Left lobe of liver (tissue), 2 donors: Measurements from ENCODE around the gene H2BK1. TPM values are rescaled to one million over a fixed set of nuclear protein-coding genes. Genes with fewer than 3 reads are reported as not detected.

Source experiments
- ATAC-seq: fragments of 200-7000 bp; cut with Tn5 transposase; one replicate; pipeline ENCODE4 v1.9.1; 2020; ENCODE audit warnings: mild to moderate bottlenecking, moderate library complexity
- DNase-seq: peaks from one replicate; pipeline ENCODE4 v3.0.0-alpha.2; 2020; ENCODE audit warnings: low spot score
- total RNA-seq: library from RNA; stranded (reverse); gene quantifications from one replicate; pipeline ENCODE4 v1.2.1, GENCODE V29; 2021
- donor health status: DM: no; HTN: no; CAD: no; lungs with moderate emphysema.
- donor health status: DM: no; HTN: yes; CAD: no.

H2BK1 gene
- total RNA-seq, 1 donor from 2014 or later = not detected

DNA sequence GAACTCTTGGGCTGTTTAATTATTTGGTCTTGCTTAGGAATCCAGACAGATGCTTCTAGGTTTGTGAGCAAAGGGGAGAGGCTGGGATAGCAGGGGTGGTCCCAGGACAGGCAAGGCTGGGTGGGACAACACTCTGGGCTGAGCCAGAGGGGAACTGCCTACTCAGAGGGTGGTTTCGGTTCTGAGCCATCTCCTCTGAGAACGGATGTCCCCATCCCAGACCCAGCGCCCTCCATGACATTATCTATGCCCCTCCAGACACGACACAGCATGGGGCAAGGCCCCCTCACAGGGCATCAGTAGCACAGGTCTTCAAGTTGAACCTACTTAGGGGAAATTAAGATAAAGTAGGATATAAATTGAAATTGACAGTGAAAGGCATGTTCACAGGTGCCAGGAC, 30.3 kb downstream of the H2BK1 start:
- DNase-seq = no peak
- no peak for ATAC-seq

DNA sequence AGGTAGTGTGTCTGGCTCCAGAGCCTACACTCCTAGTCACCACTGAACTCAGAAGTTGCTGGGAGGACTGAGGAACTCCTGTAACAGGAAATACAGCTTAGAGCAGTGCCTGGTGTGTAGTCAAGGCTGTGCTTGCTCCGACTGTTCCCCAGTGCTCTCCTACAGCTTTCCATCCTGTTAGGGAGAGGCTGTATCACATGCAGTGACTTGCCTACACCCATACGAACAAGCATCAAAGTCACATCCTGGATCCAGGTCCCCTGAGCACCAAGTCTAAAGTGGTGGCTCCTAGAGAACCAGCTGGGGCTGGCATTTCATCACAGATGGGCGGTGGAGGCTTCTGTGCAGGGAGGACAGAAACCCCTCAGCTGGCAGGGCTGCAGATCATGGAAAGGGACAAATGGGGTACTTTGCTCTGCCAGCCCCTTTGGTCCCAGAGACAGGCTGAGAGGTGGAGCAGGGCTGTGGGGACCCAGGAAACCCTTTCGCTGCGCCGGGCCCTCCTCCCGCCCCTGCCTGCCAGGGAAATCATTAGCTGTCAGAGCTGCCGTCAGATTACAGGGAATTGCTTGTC, 30.9 kb downstream of the H2BK1 start:
- ATAC-seq (no peak), DNase-seq (no peak)

DNA sequence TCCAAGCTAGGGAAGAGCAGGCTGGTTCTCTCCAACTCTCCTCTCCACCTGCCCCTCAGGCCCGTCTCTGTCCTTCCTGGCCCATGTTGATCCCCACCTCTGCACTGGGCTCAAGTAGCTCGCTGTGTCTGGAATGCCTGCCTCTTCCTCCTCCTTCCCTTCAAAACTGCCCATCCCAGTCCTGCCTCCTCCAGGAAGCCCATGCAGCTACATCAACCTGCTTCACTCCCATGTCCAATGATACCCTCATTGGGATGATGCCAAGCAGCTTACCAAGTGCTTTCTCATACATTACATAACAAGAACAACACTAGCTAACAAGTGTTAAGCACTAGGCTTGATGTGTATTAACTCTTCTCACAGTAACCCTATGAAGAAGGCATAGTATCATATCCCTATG, 31.5 kb downstream of the H2BK1 start:
- DNase-seq (no peak), ATAC-seq (no peak)

DNA sequence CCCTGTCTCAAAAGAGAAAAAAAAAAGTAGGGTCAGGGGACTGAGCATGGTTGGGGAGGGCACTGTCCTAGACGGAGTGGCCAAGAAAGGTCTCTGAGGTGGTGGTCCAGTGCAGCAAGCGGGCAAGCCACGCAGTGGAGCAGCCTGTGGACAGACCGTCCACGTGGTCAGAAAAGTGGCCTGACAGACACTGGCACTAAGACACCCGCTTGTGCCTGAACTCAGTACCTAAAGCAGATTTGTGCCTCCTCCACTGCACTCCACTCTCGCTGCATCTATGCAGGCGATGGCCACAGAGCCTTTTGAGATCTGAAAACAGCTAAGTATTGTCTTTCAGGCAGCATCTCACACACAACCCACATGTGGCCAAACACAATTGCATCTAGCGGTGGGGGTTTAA, 32.1 kb downstream of the H2BK1 start:
- ATAC-seq (no peak), DNase-seq (no peak)

DNA sequence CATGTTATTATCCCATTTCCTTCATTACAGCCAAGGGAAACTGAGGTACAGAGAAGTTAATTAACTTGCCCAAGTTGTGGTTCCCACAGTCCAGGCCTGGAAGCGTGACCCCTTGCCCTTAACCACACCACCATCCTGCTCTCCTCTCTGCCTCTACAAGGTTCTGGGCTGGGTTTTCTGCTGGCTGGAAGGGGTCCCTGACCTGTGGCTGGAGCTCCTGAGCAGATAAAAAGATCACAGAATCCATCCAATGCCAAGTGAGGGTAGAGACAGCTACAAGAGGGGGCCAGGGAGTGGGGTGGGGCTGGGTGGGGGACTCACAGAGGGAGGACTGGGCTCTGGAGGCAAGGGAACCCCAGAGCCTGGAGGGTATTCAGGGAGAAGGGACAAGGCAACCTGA, 33.0 kb downstream of the H2BK1 start:
- ATAC-seq = no peak
- no peak for DNase-seq

DNA sequence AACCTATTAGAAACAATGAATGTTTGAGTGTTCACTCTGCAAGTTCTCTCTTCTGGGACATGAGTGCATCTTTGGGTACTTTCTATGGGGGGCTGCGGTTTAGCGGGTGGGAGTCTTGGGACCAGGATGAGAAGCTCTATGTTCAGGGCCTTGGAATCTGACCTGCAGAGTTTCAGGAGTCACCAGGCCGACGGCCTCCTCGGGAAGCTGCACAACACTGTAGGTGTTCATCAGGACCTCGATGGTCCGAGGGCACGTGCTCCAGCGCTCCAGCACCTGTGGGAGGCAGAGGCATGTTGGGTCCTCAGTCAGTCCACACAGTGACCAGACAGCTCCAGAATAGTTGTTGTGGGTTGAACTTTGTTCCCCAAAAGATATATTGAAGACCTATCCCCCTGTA, 33.9 kb downstream of the H2BK1 start:
- ATAC-seq (no peak), DNase-seq (no peak)

DNA sequence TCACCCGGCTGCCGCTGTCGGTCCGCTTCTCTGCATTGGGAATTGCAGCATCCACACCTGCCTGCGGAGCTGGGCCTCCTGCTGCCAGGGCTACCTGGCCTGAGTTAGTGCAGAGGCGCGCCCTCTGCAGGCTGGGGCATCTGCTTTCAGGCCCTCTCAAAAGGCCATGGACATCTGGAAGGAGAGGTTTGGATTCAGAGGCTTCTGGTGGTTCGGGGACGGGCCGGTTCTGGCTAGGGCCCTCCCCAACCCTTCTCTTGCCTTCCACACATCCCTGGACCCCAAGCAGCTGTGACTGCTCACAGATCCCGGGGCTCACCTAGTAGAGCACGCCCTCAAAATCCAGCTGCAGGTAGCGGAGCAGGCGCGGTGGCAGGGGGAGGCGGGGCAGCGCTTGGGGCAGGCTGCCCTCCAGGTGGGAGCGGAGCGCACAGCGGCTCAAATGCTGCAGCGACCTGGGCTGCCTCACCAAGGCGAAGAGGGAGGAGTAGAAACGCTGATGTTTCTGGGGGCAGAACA, 34.4 kb downstream of the H2BK1 start:
- no peak for ATAC-seq
- DNase-seq = no peak

DNA sequence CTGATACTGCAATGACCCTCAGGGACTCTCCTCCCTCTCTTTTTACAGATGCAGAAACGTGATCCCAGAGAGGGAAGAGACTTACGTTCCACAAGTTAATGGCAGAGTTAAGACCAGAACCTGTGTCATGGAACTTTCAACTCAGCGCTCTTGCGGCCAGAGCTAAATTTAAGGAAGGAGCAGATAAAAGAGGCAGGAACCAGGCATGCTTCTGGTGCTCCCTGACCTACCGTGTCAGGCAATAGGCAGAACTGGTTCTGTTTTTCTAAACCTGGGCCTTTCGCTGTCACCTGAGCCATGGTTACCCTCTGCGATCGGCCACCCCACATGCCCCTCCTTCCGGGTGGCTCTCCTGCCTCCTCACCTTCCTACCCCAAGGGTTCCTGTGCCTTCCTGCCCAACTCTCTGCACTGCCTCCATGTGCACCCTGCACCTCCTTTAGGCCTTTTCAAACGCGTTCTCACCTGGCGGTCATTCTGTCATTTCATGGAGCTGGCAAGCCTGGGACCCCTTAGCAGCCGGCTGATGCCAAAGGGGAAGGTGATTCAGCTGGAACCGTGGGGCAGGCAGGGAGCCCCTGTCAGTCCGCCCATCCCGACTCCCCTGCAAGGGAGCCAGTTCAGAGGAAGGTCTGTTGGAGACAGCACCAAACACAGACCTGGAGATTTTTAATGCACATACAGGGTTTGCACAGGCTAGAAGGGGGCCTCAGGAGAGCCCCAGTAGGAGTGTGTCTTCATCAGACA, 35.1 kb downstream of the H2BK1 start:
- no peak for DNase-seq
- no peak for ATAC-seq

DNA sequence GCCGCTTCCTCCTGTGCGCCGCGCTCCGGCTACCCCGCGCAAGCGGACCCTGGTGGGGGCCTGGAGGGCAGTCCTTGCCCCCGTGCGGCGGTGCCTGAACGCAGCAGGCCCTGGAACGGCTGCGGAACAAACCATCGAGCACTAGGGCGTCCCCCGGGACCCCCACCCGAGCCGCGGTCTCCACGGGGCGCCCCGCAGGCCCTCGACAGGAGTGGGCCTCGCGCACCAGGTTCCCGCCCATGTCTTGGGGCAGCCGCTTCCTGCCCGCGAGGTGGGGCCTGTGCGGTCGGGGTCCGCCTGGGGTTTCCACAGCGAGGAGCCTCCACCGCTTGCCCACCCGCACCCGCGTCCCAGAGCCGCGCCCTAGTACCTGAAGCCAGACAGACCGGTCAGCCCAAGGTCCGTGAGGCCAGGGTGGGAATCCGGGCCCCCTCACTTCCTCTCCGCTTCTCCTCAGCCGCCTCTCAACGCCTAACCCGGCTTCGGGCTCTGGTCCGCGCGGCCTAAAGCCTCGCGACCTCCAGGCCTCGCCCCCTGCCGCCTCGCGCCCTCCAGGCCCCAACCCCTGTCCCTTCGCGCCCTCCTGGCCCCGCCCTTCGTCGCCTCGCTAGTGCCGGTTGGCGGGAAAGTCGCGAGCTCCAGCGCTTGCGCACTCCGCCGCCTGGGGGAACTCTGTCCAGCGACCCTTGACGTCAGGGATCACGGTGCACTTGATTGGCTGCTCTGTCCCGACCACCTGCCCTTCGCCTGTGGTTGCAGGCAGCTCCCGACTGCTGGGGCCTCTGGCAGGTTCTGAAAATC, 35.8 kb downstream of the H2BK1 start:
- ATAC-seq = no peak
- DNase-seq = no peak

DNA sequence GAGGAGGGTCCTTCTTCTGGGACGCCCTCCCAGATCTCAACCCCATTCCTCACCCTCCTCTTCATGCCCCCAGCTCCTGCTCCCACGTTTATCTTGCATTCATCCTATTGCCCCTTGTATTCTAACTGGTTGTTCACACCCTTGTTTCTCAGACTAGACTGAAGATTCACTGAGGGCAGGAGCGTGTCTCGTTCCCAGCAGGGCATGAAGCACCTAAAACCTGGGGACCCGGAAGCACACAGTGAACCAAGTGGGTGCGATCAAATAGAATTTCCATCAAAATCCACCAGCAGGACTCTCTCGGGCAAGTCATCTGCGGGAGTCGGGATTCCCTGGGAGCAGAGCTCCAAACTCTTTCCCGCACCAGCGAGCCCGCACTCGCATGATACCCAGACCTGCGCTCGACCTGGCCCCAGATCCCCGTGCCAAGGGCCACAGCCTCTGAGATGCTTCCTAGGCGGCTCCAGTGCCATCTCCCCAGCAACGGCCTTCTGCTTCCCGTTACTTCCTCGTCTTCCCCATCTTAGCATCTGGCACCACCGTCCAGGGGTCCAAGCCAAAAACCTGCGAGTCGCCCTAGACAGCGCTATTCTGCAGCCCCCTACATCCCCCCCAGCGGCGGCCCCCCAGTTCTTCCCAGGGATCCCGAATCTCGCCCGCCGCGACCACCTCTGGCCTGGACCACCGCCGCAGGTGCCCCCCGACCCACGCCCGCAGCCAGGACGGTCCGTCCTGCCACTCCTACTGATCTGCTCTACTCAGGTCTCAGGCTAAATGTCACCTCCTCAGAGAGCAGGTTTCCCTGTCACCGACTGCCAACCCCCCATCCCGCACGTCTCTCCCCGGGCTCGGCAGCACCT, 36.7 kb downstream of the H2BK1 start:
- ATAC-seq (no peak), DNase-seq (no peak)

DNA sequence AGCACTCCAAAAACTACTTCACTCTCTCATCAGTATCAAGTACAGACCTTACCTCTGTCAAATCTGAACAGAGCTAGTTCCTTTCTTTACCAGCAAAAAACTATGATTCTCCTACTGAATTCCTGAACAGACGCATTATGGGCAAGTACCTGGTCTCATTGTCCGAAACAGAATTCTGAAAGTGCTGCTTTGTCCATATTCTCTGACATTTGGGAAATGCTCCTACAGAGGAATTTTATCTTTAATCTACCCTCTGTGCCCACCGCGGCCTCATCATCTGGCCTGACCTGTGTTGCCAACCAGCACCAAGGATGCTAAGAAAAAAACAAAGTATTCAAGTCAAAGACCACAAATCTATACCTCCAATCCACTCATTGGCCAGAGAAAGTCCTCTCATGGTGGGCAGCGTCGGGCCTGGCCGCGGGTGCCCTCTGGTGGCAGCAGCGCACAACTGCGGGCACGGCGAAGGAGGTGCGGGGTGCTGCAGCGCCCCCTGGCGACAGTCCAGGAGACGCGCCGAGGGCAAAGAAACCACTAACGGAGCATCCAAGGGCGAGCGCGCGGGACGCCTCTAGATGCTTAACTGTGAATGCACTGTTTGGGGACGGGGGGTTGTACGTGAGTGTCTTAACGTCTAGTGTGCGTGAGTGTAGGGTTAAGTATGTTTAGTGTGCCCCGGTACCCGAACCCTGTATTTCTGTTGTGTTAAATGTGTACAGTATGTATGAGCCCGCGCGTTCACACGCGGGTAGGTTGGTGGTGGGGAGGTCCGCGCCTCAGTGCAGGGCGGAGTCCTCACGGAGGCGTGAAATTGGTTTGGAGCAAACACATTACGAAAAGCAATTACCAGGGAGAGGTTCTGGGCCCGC, 37.8 kb downstream of the H2BK1 start:
- ATAC-seq (peak; percentile 98), DNase-seq (peak; percentile 79)

DNA sequence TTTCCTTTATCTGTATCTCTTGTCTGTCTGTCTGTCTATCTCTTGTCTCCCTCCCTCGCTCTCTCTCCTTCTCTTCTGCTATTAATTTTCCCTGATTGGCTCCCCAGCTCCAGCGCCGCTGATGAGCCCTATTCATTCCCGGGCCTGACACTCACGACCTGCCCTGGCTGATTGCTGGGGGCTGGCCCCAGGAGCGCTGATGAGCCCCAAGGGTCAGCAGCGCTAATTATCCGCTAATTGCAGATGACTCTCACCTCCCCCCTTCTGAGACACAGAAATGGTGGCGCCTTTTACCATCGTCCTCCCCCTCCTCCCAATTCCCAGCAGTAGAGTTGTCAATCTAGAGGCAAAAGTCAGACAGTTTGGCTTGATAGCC, 41.5 kb downstream of the H2BK1 start:
- DNase-seq (no peak), ATAC-seq (no peak)

DNA sequence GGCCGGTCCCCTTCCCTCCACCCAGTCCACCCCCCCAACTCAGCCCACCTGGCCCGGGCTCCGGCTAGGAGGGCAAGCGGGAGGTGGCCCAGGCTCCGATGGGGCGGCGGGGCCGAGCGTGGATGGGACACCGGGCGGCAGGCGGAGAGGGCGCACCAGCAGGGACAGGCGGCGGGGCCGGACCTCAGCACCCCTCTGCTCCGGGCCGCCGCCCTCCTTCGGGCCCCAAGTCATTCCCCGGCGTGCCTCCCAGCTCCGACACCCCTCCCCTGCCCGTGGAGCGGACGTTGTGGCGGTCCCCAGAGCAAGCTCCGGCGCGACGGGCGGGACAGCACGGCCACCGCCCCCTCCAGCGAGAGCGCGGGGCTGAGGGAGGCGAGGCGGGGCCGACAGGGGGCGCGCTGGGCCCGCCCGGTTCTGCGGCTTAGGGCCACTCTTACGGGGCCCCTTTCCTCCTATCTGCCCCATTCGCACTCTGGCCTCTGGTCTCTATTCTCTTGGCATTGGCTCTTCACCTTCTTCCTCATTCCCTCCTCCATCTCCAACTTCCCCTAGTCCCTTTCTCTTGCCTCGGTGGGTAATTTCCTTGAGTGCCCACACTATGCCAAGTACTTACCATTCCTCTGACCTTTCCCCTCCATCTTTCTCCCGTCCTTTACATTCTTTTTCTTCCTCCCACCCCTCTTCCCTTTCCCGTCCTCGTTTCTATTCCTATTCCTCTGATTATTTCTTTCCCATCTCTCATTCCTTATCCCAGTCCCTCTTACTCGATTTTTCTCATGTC, 42.1 kb downstream of the H2BK1 start:
- ATAC-seq (peak; percentile 66), DNase-seq (no peak)

DNA sequence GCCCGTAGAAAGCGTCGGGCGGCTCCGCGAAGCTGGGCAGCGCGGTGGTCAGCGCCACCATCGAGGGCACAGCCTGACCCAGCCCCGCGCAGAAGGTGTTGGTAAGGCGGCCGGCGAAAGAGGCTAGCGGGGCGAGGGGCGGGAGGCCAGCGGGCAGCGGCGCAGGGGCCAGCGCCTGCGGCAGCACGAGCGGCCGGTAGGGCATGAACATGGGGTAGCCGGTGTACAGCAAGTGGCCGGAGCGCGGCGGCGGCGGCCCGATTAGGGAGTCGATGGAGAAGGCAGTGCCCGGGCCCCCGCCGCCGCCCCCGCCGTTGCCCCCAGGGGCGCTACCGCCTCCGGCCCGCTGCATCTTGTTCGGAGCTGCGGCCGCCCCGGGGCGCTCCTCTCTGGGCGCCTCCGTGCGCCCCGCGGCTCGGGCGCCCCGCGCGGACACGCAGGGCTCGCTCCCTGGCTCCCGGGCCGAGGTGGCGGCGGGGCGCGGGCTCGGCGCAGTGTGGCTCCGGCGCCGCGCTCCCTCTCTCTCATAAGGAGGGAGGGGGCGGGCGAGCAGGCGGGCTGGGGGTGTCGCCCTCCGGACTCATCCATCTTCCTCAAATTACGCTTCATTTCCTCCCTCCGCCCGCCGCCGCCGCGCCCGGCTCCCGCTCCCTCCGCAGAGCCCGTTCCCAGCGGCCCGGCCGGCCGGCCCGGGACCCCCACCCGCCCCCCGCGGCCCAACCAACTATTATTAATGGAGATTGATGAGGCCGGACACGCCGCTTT, 42.9 kb downstream of the H2BK1 start, which contains the start of gene GBX1:
TSS of gene GBX1 (minus strand) at position 498 of the 765 bp plus-strand sequence. CDS start at position 352, 146 bp downstream.
- peak; percentile 64 for ATAC-seq
- no peak for DNase-seq

DNA sequence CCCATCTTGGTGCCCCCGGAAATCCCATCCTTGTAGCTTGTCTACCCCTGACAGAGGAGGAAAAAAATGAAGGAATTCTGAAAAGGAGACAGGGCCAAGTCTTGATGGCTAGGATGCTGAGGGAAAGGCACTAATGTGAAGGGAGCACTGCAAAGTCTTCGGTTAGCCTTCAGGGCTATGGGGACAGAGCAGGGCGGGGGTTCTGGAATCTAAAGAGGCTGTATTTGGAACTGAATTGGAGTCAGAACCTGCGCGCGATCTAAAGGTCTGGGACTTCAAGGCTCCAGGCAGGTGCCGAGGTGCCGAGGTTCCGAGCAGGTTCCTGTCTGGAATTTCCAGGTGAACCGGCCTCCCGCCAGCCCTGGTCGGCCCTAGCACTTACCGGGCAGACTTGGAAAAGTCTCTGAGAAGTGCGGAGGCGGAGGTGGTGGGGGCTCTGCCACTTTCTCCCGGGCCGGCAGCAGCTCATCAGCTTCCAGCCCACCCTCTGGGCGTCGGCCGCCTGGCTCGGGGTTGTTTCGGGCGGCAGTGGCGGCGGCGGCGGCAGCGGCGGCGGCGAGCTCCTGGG, 43.6 kb downstream of the H2BK1 start:
- DNase-seq = no peak

DNA sequence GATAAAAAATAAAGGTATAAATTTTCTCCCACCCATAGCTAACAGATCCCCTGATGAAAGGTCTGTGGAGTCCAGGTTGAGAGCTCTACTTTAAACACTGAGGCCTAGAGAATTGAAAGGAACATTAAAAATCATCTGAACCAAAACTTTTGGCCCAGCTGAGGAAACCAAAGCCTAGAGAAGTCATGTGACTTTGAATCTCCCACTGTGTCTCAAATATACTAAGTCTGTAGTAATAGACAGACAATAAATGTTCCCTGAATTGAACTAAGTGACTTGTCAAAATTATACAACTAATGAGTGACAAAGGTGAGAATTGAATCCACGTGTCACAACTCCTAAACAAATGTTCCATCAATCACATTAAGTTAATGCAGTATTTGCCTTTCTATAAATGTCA, 48.5 kb downstream of the H2BK1 start:
- ATAC-seq (no peak), DNase-seq (no peak)

More for the DNA sequence above, 43.6 kb downstream of the H2BK1 start:
- no peak for ATAC-seq
